SJSA1 (cell line): ENCODE data around the gene TMEM252. TPM values are rescaled to one million over a fixed set of nuclear protein-coding genes. Genes with fewer than 3 reads are reported as not detected.

ENCODE experiments used
- DNase-seq, 2 experiments: peaks; one replicate each; pipeline ENCODE4 v3.0.0-alpha.2; 2015 to 2020; ENCODE audit warnings: low spot score in 2 of 2, low read depth in 1 of 2
- H3K27ac ChIP-seq: fragments of 250-450 bp; sonication (Bioruptor Pico); 2 replicates; pipeline ENCODE4 v1.5.1; 2020; ENCODE audit warnings: mild to moderate bottlenecking, moderate library complexity
- H3K27me3 ChIP-seq: fragments of 250-450 bp; sonication (Bioruptor Pico); replicated peaks from 2 replicates; pipeline ENCODE4 v1.5.1; 2020; ENCODE audit warnings: mild to moderate bottlenecking, moderate library complexity
- H3K36me3 ChIP-seq: fragments of 250-450 bp; sonication (Bioruptor Pico); 2 replicates; pipeline ENCODE4 v1.5.1; 2020; ENCODE audit warnings: mild to moderate bottlenecking
- H3K4me1 ChIP-seq: fragments of 250-450 bp; sonication (Bioruptor Pico); replicated peaks from 2 replicates; pipeline ENCODE4 v1.6.1; 2021; ENCODE audit warnings: mild to moderate bottlenecking
- H3K4me3 ChIP-seq: fragments of 250-450 bp; sonication (Bioruptor Pico); 2 replicates; pipeline ENCODE4 v1.5.1; 2020; ENCODE audit warnings: mild to moderate bottlenecking
- H3K9me3 ChIP-seq: fragments of 250-450 bp; sonication (Bioruptor Pico); replicated peaks from 2 replicates; pipeline ENCODE4 v1.5.1; 2020; ENCODE audit warnings: mild to moderate bottlenecking
- total RNA-seq: library from RNA; depleted of rRNA; stranded (reverse); fragments of >200 nt; shearing (Covaris generic); gene quantifications from 2 replicates; pipeline ENCODE4 v1.2.3, GENCODE V29; 2014; rRNA removed

TMEM252 gene
- total RNA-seq, 1 experiment from 2014 or later: not detected

DNA sequence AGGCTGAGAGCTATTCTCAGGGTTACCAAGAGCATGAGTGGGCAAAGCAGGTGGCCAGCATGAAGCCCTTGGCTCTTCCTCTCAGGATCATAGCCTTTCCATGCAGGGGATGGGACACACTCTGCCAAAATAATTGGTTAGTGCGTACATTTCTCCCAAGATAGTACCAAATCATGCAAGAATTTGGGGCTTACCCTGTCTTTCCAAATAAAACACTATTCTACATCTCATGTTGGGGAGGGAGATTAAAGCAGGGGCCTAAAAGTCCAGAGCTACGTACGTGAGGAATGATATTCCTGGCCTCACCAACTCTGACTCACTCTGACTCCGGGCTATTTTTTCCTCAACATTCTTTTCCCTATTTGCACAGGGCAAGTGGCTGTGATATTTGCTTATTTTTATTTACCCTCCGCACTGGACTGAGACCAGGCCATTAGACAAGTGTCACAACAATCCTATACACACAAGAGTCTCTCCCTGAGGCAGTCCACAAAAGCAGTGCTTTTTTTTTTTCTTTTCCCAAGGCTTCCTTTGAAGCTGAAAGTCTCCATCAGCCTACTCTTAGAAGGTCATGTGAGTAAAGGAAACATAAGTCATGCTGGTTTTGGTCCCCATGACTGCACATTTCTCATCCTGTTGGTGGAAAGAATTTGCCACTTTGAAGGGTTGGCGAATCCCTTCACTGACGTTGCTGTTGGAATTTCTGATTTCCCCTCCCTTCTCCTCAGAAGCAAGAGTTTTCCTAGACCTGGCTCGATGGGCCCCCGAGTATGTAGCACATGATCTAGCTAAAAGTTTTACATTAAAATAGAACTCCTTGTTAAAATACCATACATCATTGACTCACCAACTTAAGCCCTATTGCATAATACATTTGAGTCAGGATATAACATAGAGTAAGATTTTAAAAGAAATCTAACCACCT lies 40.0 kb downstream of the TMEM252 start:
- Histone ChIP-seq H3K4me3 (no peak overlapping the region), H3K4me1 (no peaks in the 10 kb centered on the region), H3K27me3 (no peaks in the 10 kb centered on the region), H3K36me3 (no peaks in the 10 kb centered on the region), H3K27ac (no peak overlapping the region), H3K9me3 (no peaks in the 10 kb centered on the region)
- peak in 1 of 2 experiments; percentile 3 for DNase-seq

DNA sequence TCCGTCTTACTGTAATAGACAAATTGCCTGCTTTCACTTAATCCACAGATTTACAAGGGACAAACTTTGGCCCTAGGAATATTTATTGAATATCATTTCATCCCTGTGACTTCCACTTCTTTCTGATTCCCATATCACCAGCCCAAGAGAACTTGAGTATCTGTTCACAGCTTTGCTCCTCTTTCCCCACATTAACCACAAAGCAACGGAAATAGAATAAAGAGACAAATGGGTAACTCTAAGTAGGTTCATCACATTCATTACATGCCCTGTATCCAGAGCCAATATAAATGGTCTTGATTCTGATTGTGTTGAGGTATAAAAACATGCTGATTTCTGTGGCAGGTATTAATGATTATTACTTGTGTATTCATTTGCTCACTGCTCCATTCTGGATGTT lies 41.9 kb downstream of the TMEM252 start:
- Histone ChIP-seq H3K9me3 (no peaks in the 10 kb centered on the region), H3K4me1 (no peaks in the 10 kb centered on the region), H3K27ac (no peak overlapping the region), H3K4me3 (no peak overlapping the region), H3K27me3 (no peaks in the 10 kb centered on the region), H3K36me3 (no peaks in the 10 kb centered on the region)
- no peak for DNase-seq

DNA sequence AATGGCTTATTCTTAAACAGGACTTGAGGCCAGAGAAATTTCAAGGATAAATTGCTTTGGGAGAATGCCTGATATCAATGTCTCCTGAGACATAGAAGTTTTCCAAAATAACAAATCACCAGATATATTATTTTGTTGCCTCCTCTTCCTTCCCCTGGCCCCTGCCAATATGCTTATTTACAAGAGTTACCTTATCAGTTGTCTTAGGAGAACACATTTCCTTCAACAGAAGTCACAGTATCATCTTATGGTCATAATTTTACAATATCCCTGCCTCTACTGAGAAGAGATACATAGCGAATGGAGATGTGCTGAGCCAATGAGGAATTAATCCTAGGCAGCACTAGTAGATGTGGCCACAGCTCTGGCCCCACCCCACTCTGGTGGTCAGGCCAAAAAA lies 43.1 kb downstream of the TMEM252 start:
- Histone ChIP-seq H3K9me3 (no peaks in the 10 kb centered on the region), H3K4me3 (no peak overlapping the region), H3K27me3 (no peaks in the 10 kb centered on the region), H3K36me3 (no peaks in the 10 kb centered on the region), H3K4me1 (no peaks in the 10 kb centered on the region), H3K27ac (no peak overlapping the region)
- DNase-seq: no peak

DNA sequence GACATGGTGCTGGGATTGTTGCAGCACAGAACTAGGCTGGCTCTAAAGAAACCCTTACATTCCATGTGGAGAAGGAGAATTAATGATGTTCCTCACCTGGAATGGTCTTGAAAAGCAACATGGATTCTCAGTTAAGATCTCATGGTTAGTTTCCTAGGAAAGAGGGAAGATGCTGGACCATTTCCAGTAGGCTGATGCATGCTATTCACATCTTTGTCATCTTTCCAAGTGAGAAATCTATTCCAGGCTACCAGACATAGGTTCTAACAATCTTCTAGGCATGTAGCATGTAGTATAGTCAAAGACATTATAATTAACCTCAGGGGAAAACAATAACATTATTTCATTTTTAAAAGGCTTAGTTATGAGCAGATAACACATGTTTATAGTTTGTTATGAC lies 44.3 kb downstream of the TMEM252 start:
- H3K4me1 ChIP-seq: no peaks in the 10 kb centered on the region
- DNase-seq: no peak
- H3K4me3 ChIP-seq: no peak overlapping the region
- H3K9me3 ChIP-seq: no peaks in the 10 kb centered on the region
- H3K27me3 ChIP-seq: no peaks in the 10 kb centered on the region
- H3K27ac ChIP-seq: no peak overlapping the region
- H3K36me3 ChIP-seq: no peaks in the 10 kb centered on the region

DNA sequence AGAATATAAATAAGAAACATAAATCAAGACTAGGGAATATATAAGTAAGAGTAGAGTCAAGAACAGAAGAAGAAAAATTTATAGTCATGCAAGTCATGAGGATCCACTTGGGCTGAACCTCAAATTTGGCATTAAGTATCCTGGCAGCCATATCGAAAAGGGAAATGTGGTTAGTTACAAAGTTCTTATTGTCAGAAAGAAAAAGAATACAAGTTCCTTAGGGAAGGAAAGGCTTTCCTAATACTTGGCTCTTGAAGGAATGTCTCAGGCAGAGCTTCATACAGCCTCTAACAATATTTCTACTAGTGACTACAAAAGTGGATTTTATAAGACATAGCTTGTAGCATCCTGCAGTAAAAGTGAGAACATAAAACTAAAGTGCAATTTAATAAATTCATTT lies 45.4 kb downstream of the TMEM252 start:
- DNase-seq: no peak
- H3K4me1 ChIP-seq: no peaks in the 10 kb centered on the region
- H3K9me3 ChIP-seq: no peaks in the 10 kb centered on the region

DNA sequence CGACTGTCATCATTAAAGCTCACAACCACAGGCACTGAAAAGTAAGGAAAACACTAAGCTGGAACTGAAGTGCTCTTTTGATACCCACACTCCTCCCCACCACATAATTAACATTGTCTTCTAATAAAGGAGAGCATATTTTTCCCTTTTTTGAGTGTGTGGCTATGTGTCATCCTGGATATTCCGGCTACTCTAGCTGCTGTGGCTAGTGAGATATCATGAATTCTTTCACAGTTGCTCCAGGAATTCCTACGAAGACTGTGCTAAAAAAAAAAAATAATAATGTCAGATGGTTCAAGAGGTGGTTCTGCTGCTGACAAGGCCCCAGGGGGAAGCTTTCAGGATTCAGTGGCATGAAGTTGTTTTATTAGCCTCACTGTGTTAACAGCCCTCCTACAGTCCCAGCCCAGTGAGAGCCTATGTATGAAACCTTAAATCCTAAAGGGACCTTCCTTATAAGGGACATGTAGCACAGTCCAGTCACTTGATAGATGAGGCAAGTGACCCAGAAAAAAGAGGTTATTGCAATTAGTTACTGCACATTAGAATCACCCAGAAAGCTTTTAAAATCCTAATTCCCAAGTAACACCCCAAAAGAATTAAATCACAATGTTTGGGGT lies 46.6 kb downstream of the TMEM252 start:
- no peak overlapping the region for H3K27ac ChIP-seq
- no peaks in the 10 kb centered on the region for H3K4me1 ChIP-seq
- H3K36me3 ChIP-seq: no peaks in the 10 kb centered on the region
- DNase-seq: no peak
- H3K4me3 ChIP-seq: no peak overlapping the region
- H3K27me3 ChIP-seq: 0 out of 2 replicates have a peak, but pooled peaks cover 2% of the 10 kb centered on the region
- H3K9me3 ChIP-seq: no peaks in the 10 kb centered on the region

More for the DNA sequence above, 45.4 kb downstream of the TMEM252 start:
- Histone ChIP-seq H3K4me3 (no peak overlapping the region), H3K36me3 (no peaks in the 10 kb centered on the region), H3K27ac (no peak overlapping the region), H3K27me3 (0 out of 2 replicates have a peak, but pooled peaks cover 2% of the 10 kb centered on the region)

DNA sequence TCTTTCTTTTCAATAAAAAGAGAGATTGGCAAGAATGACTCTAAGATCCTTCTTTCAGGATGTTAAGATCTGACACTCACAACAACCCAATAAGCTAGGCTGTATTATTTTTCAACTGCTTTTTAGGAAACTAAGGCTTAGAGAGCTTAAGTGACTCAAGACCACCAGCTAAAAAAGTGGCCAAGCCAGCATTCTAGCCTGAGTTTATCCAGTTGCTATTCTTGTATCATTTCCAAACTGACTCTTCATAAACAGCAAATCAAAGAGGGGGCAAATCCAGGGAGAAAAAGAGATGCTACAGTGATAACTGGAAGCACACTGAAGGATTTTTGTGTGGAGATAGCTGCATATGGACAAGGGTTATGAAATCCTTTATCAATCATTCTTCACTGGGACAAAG lies 47.1 kb downstream of the TMEM252 start:
- no peaks in the 10 kb centered on the region for H3K4me1 ChIP-seq
- DNase-seq: no peak
- no peaks in the 10 kb centered on the region for H3K9me3 ChIP-seq
- 0 out of 2 replicates have a peak, but pooled peaks cover 2% of the 10 kb centered on the region for H3K27me3 ChIP-seq
- no peak overlapping the region for H3K27ac ChIP-seq
- H3K36me3 ChIP-seq: no peaks in the 10 kb centered on the region
- no peak overlapping the region for H3K4me3 ChIP-seq

DNA sequence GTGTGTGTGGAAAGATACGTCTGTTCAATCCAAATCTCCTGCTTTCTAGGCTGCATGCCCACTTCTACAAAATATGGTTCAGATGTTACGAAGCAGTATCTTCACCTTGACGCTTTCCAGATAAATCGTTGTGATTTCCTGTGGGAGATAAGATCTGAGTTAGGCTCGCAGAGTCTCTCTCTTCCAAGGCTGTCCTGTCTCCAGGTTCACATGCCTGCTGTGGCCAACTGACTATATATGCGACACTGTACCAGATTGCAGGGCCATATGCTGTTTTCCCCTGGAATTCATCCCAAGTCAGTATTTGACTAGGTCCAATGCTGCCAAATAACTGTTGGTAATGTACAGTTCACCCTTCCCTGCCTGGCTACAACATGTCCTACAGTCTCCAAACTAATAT lies 47.9 kb downstream of the TMEM252 start:
- H3K9me3 ChIP-seq: no peaks in the 10 kb centered on the region
- DNase-seq: no peak
- no peak overlapping the region for H3K27ac ChIP-seq
- H3K4me3 ChIP-seq: no peak overlapping the region
- H3K27me3 ChIP-seq: 0 out of 2 replicates have a peak, but pooled peaks cover 2% of the 10 kb centered on the region
- H3K36me3 ChIP-seq: no peaks in the 10 kb centered on the region
- no peaks in the 10 kb centered on the region for H3K4me1 ChIP-seq

DNA sequence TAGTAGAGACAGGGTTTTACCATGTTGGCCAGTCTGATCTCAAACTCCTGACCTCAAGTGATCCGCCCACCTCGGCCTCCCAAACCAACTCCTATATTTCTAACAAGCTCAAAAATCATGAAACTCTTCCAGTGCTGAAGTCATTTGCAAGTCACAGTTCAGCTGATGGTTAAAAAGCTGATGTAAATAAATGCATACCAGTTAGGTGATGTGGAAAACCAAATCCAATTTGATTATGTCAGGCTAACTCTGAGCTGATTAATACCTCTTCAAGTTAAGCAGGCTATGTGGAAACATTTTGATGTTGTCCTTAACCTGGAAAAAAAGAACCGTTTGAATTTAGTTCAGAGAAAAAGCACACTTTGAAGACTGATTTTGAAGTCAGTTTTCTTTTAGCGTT lies 51.0 kb downstream of the TMEM252 start:
- no peaks in the 10 kb centered on the region for H3K4me1 ChIP-seq
- 0 out of 2 replicates have a peak, but pooled peaks cover 2% of the 10 kb centered on the region for H3K27me3 ChIP-seq
- H3K36me3 ChIP-seq: no peaks in the 10 kb centered on the region
- H3K4me3 ChIP-seq: no peak overlapping the region
- no peaks in the 10 kb centered on the region for H3K9me3 ChIP-seq
- DNase-seq: no peak
- H3K27ac ChIP-seq: no peak overlapping the region

DNA sequence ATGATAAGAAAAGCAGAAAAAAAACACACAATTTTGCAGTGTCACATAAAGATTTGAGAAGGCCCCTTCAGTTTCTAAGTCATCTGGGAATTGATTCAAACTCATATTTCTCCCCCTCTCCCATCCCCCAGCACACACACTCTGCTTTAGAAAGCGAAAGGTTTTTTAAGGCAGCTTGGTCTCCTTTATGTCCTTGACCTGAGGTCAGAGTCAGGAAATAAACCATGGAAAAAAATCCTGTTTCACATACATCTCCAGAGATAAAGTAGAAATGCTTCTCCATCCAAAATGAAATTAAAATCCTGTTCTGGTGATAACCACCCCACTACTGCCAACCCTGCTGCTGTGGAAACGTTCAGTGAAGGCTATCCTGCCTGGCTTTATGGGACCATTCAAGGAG lies 52.6 kb downstream of the TMEM252 start:
- no peak for DNase-seq
- Histone ChIP-seq H3K4me3 (no peak overlapping the region), H3K36me3 (no peaks in the 10 kb centered on the region), H3K27me3 (0 out of 2 replicates have a peak, but pooled peaks cover 2% of the 10 kb centered on the region), H3K27ac (no peak overlapping the region), H3K4me1 (no peaks in the 10 kb centered on the region), H3K9me3 (no peaks in the 10 kb centered on the region)

Other genes with a start within 250 kb of the TMEM252 start
- not detected in 2 replicates for gene FOXD4L3, start 238.0 kb downstream of the TMEM252 start, total RNA-seq
- 0.03 TPM in 1 of 2 replicates, not detected in the other for gene PGM5, start 184.3 kb downstream of the TMEM252 start, total RNA-seq
- not detected in 2 replicates for gene PIP5K1B, start 164.4 kb upstream of the TMEM252 start, total RNA-seq